RWPE1 (cell line): Measurements from ENCODE around the gene EXOC3L4.

Experiments
- CTCF ChIA-PET: fragments of 350-600 bp; sonication (Branson Sonifier 250); formaldehyde crosslinking; extraction: SDS; loops from one replicate; lab custom pipeline; 2021; lab: Yijun Ruan, JAX
- POLR2A ChIA-PET: fragments of 400-600 bp; formaldehyde crosslinking; extraction: SDS; loops from one replicate; lab custom pipeline; 2020; ENCODE audit warnings: antibody characterized with exemption; ENCODE audit not compliant: low non-redundant PET; lab: Yijun Ruan, JAX
- DNase-seq: peaks from one replicate; pipeline ENCODE4 v3.0.0; 2012; ENCODE audit warnings: low spot score
- H3K27ac ChIP-seq: fragments of 450-650 bp; 2 replicates; pipeline ENCODE4 v1.5.1; 2017
- TF ChIP-seq, protein P1 (sequence below): fragments of 450-650 bp; conservative IDR thresholded peaks from 2 replicates; pipeline ENCODE4 v1.5.1; 2017; ENCODE audit warnings: low read depth, mild to moderate bottlenecking

The EXOC3L4 gene

DNA sequence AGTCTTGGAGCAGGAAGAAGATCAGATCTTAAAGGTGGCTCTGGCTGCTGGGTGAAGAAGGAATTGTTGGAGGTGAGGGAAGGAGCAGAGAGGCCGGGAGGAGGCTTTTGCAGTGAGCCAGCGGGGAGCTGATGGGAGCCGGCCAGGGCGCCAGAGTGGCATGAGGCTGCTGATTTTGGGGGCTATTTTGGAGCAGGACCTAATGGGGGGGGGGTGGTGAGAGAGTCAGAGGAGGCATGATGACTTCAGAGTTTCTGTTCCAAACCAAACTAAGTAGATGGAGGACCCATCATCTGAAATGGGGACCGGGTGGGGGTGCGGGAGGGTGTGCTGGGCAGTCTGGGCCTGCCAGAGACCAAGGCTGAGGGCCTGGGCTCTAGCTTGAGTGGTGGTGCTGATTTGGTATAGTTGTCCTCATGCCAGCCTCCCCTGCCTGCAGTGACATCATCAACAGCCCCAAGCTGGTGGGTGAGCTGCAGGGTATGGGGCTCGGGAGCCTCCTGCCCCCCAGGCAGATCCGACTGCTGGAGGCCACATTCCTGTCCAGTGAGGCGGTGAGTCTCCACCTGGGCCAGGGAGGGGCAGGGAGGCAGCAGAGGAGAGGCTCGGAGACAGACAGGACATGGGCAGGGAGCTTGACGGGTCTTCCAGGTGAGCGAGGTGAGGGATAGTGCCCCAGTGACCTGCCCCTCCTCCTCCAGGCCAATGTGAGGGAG lies 34.9 kb downstream of the EXOC3L4 start:
- ChIA-PET CTCF (interaction anchor here (0.6 to 7.2 kb wide), 6 partner anchors 11 to 239 kb away, joined by 3 to 57 read pairs (median 5); no protein-coding TSS in a partner anchor), POLR2A (interaction anchor here (0.6 kb wide), 1 partner anchor 58 kb away, joined by 3 read pairs; no protein-coding TSS in a partner anchor)
- H3K27ac ChIP-seq = peak overlapping the region; percentile 97
- DNase-seq = peak; percentile 71
- TF ChIP-seq, protein P1, sequence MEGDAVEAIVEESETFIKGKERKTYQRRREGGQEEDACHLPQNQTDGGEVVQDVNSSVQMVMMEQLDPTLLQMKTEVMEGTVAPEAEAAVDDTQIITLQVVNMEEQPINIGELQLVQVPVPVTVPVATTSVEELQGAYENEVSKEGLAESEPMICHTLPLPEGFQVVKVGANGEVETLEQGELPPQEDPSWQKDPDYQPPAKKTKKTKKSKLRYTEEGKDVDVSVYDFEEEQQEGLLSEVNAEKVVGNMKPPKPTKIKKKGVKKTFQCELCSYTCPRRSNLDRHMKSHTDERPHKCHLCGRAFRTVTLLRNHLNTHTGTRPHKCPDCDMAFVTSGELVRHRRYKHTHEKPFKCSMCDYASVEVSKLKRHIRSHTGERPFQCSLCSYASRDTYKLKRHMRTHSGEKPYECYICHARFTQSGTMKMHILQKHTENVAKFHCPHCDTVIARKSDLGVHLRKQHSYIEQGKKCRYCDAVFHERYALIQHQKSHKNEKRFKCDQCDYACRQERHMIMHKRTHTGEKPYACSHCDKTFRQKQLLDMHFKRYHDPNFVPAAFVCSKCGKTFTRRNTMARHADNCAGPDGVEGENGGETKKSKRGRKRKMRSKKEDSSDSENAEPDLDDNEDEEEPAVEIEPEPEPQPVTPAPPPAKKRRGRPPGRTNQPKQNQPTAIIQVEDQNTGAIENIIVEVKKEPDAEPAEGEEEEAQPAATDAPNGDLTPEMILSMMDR = no peak

DNA sequence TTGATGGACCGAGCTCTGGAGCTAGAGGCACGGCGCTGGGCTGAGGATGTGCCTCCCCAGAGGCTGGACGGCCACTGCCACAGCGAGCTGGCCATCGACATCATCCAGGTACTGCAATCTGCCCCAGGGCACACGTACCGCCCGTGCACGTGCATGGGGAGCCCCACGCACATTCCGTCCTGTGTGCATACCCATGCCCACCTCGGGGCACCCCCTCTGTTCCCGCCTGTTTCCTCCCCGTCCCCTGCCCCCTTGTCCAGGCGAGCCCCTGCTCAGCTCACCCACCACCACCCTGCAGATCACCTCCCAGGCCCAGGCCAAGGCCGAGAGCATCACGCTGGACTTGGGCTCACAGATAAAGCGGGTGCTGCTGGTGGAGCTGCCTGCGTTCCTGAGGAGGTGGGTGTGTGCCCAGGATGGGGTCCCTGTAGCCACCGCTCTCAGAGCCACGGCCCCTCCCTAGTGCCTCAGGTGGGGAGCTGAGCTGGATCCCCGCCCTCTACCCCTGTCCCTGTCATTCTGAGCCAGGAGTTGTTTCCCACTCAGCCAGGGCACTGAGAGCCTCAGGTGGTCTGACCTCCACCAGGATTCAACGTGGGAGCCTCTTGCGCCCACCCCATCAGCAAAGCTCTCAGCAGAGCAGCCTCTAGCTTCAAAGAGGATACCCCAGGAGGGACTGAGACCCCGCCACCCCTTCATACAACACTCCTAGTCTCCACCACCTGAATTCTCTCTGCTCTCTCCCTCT lies 35.7 kb downstream of the EXOC3L4 start:
- peak overlapping the region; percentile 97 for H3K27ac ChIP-seq
- no peak for DNase-seq
- TF ChIP-seq, protein P1 = no peak
- ChIA-PET CTCF (interaction anchor here (0.6 to 7.2 kb wide), 6 partner anchors 11 to 238 kb away, joined by 3 to 57 read pairs (median 4); no protein-coding TSS in a partner anchor), POLR2A (interaction anchor here (0.6 kb wide), 1 partner anchor 70 kb away, joined by 3 read pairs; no protein-coding TSS in a partner anchor)

DNA sequence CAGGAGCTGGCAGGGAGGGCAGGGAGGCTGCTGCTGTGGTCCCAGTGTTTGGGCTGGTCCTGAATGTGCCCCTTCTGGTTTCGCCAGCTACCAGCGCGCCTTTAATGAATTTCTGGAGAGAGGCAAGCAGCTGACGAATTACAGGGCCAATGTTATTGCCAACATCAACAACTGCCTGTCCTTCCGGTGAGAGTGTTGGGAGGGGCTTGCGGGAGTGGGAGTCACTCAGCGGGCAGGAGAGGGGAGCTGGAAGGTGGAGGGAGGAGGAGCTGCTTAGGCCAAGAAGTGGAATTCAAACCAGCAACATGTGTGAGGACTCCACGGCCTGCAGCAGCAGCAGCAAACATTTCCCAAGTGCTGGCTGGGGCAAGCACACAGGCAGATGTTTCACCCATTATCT lies 36.4 kb downstream of the EXOC3L4 start:
- peak; percentile 78 for DNase-seq
- ChIA-PET CTCF (interaction anchor here (0.6 to 1.3 kb wide), 3 partner anchors 26 to 161 kb away, joined by 4 read pairs; no protein-coding TSS in a partner anchor), POLR2A (interaction anchor here (0.6 kb wide), 1 partner anchor 69 kb away, joined by 3 read pairs; no protein-coding TSS in a partner anchor)
- H3K27ac ChIP-seq = peak overlapping the region; percentile 97
- TF ChIP-seq, protein P1 = no peak

DNA sequence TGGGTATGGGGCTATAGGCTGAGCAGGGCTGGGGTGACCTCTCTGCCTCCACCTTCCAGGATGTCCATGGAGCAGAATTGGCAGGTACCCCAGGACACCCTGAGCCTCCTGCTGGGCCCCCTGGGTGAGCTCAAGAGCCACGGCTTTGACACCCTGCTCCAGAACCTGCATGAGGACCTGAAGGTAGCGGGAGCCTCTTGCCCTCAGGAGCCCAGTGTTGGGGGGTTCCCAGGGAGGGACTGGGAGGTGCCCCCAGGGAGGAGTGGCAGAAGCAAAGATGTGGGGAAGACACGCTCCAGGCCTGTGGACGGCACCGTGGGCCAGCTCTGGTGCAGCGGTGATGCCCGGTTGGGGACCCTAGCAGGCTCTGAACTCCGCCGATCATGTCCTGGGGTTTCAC lies 37.1 kb downstream of the EXOC3L4 start:
- peak overlapping the region; percentile 97 for H3K27ac ChIP-seq
- no peak for DNase-seq
- CTCF ChIA-PET = interaction anchor here (0.6 to 1.3 kb wide), 3 partner anchors 26 to 161 kb away, joined by 4 read pairs; no protein-coding TSS in a partner anchor
- POLR2A ChIA-PET = no interaction called here
- TF ChIP-seq, protein P1 = no peak

DNA sequence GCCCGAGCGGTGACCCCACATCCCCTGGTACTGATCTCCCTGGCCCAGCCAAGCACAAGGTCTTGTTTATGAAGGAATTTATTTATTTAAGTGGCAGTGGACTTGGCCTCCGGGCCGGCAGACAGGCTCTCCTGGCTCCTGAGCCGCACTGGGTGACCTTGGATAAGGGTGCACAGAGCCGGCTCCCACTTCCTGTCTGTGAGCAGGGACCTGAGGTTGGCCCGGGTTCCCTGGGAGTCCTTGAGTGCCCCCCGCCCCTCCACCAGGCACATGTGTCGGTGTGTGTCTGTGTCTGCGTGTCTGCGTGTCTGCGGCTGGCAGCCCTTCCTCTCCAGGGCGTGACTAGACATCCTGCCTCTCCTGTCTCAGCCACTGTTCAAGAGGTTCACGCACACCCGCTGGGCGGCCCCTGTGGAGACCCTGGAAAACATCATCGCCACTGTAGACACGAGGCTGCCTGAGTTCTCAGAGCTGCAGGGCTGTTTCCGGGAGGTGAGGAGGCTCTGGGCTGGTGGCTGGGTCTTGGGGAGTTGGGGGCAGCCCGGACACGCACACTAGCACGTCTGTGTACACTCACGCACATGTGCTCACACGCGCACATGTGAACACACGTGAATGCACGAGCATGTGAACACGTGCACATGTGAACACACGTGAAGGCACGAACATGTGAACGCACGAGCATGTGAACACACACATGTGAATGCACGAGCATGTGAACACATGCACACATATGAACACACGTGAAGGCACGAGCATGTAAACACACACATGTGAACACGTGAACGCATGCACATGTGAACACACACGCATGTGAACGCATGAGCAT lies 38.1 kb downstream of the EXOC3L4 start:
- H3K27ac ChIP-seq = peak overlapping the region; percentile 97
- TF ChIP-seq, protein P1 = no peak
- POLR2A ChIA-PET = no interaction called here
- CTCF ChIA-PET = no interaction called here
- DNase-seq = no peak
